ENCODE results near the gene JADE2.

- TF ChIP-seq GATA2 (IDR thresholded peaks at IDR 0.05; ENCODE audit: low read depth, low read length) (no peak), GATA3 (IDR thresholded peaks at IDR 0.05; ENCODE audit: low read depth, low read length) (no peak)
Observed at GRCh38 chr5:134549714-134550113, 24.2 kb downstream of the JADE2 start.
